Stimulated activated CD8-positive, alpha-beta memory T cell treated with anti-CD3 and anti-CD28 coated beads, Interleukin-12 subunit alpha, Interleukin-12 subunit beta, amount 100 ng/mL, for 4 hours (primary cell): ENCODE data around the gene TEX55.
"Not testable (repeated sequence)": the region's sequence is repeated elsewhere in the genome, so short reads cannot be mapped to it uniquely, and the experiment has no call there.

ENCODE experiments used
- DNase-seq: peaks from one replicate; pipeline ENCODE4 v3.0.0-alpha.2; 2020; ENCODE audit warnings: low read depth

TEX55 gene

GRCh38 chr3:119145500-119146167, at the start of gene TEX55:
Gene TEX55 (plus strand): TSS chr3:119146165. CDS start chr3:119146190, 25 bp downstream.
- no peak for DNase-seq

- no peak for DNase-seq
Observed at GRCh38 chr3:119098003-119098402, 48.0 kb upstream of the TEX55 start.

DNA sequence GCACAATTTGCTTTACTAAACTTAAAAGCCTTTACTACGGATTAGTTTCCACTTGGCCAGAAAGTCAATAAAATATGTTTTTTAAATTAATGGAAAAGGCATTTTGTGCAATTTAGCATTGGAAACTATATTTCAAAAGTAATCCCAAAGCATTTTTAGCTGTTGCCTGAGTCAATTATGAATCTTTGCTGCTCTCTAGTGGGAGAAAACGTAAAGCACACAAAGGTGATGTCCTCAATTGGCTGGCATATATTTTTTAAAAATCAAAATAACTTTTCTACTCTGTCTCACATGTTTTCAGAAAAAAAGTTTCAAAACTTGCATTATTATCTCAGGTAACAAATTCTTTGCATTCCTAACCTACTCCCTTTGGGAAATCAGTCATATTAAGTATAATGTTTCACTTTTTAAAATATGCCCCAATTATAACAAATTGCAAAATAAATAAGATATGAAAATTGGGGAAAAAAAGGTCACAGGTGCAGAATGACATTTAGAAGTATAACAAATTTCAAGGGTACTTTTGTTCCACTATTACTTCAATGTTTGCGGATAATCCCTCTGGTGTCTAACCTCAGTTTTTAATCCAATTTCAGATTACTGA, 47.2 kb upstream of the TEX55 start:
- no peak for DNase-seq

DNA sequence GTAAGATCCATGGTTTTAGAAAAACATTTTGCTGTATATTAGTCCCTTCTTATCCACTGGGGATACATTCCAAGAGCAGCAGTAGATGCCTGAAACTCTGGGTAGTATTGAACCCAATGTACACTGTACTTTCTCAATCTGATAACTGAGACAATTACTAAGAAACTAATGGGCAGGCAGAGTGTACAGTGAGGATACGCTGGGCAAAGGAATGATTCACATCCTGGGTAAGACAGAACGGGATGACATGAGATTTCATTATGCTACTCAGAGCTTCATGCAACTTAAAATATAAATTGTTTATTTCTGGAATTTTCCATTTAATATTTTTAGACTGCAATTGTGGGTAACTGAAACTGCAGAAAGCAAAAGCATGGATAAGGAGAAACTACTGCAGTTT, 46.2 kb upstream of the TEX55 start:
- DNase-seq: no peak

GRCh38 chr3:119104031-119104430, 41.9 kb upstream of the TEX55 start:
- no peak for DNase-seq

- not testable (repeated sequence) for DNase-seq
Observed at GRCh38 chr3:119118330-119118729, 27.6 kb upstream of the TEX55 start.

- DNase-seq: no peak
Observed at GRCh38 chr3:119120480-119120879, 25.5 kb upstream of the TEX55 start.

- no peak for DNase-seq
Observed at GRCh38 chr3:119122350-119122749, 23.6 kb upstream of the TEX55 start.

DNA sequence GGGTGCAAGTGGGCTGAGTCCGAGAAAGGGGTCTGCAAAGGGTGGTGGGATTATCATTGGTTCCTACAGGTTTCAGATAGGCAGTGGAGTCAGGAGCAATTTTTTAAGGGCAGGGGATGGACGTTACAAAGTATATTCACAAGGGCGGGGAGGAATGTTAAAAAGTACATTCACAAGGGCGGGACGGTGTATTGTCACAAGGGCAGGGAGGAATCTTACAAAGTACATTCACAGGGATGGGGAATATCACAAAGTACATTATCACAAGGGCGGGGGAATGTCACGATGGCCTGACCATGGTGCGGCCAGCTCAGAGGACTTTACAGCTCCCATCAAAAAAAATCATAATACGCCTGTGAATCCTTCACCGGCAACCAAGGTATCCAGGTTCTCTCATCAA, 20.6 kb upstream of the TEX55 start:
- no peak for DNase-seq

- no peak for DNase-seq
Observed at GRCh38 chr3:119125742-119126504, 20.0 kb upstream of the TEX55 start.

DNA sequence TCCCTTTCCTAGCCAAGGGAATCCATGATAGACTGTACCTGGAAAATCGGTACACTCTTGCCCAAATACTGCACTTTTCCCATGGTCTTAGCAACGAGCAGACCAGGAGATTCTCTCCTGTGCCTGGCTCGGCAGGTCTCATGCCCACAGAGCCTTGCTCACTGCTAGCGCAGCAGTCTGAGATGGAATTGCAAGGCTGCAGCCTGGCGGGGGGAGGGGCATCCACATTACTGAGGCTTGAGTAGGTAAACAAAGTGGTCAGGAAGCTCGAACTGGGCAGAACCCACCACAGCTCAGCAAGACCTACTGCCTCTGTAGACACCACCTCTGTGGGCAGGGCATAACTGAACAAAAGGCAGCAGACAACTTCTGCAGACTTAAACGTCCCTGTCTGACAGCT, 15.7 kb upstream of the TEX55 start:
- DNase-seq: not testable (repeated sequence)

DNA sequence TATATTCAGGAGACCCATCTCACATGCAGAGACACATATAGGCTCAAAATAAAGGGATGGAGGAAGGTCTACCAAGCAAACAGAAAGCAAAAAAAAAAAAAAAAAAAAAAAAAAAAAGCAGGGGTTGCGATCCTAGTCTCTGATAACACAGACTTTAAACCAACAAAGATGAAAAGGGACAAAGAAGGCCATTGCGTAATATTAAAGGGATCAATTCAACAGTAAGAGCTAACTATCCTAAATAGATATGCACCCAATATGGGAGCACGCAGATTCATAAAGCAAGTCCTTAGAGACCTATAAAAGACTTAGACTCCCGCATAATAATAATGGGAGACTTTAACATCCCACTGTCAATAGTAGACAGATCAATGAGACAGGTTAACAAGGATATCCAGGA, 13.7 kb upstream of the TEX55 start:
- not testable (repeated sequence) for DNase-seq

DNA sequence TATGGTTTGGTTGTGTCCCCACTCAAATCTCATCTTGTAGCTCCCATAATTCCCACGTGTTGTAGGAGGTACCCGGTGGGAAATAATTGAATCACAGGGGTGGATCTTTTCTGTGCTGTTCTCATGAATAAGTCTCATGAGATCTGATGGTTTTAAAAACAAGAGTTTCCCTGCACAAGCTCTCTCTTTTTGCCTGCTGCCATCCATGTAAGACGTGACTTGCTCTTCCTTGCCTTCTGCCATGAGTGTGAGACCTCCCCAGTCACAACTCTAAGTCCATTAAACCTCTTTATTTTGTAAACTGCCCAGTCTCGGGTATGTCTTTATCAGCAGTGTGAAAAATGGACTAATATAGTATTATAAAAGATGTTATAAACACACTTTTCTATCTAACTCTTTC, 6.6 kb upstream of the TEX55 start:
- not testable (repeated sequence) for DNase-seq

DNA sequence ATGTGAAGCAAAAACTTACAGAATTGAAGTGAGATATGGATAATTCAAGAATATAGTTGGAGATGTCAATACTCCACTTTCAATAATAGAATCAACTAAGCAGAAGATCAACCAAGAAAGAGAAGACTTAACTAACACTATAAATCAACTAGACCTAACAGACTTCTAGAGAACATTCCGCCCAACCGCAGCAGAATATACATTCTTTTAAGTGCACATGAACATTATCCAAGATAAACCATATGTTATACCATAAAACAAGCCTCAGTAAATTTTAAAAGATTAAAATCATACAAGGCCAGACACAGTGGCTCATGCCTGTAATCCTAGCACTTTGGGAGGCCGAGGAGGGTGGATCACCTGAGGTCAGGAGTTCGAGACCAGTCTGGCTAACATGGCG, 5.5 kb upstream of the TEX55 start:
- DNase-seq: no peak

DNA sequence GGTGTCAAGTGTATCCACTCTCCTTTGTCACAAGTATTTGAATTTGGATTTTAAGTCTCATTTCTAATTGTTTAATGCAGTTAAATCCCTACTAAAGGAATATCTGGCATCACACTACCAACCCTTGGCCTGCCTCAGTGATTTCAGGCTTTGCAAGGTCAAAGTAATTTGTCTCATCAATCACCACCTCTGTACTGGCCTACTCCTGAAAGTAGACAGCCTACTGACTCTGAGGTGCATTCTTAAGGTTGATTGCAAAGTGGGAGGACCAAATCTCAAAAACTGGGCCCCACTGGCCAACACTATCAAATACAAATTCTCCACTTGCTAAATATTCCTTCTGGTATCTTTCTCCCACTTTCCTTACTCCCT, 851 bp upstream of the TEX55 start:
- no peak for DNase-seq

- no peak for DNase-seq
Observed at GRCh38 chr3:119146578-119147375, 812 bp downstream of the TEX55 start.

DNA sequence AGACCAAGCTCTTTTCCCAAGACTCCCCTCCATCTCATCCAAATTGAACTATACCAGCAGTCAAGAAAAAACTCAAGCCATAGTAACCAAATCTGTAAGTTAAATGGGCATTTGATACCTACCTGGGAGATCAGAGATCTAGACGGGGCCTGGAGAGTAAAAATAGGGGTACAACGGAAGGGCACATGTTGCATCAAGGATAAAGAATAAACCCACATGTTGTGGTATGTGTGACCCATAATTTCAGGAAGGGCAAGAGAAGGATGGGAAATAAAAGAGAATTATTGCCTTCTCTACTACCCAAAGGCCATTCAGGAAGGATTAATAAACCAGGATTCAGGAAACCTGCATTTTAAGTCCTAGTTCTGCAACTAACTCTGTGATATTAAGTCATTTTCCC, 1.5 kb downstream of the TEX55 start:
- no peak for DNase-seq

DNA sequence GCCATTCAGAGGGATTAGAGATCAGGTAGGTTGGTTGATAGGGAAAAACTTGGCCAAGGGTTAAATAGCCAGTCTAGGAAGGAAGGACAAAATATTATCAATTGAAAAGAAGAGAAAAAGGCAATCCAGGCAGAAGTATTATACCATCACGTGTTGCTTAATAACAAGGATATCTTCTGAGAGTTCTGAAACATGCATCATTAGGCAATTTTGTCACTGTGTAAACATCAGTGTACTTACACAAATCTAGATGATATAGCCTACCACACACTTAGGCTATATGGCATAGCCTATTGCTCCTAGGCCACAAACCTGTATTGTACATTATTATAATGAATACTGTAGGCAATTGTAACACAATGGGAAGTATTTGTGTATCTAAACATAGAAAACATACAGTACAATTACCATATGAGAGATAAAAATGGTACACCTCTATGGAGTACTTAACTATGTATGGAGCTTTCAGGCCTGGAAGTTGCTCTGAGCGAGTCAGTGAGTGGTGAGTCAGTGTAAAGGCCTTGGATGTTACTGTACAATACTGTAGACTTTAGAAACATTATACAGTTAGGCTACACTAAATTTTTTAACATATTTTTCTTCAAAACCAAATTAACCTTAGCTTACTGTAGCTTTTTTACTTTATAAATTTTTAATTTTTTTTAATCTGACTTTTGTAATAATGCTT, 2.7 kb downstream of the TEX55 start:
- no peak for DNase-seq

- no peak for DNase-seq
Observed at GRCh38 chr3:119149484-119149883, 3.5 kb downstream of the TEX55 start.

DNA sequence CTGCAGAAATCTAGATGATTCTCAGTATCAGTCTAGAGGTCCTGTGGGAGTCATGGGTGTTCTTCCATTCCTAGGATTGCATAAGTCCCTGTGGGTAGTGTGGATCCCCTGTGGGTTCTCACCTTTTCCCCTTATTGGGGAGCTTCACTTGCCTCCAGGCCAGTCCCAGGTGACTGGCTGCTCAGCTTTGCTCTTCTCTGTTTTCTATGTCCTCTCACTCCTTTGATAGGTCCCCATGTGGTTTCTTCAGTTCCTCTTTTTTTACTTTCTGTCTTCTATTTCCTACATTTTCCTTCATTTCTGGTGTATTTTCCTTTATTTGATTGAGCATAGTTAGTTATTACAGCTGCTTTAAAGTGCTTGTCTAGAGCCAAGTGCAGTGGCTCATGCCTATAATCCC, 10.9 kb downstream of the TEX55 start:
- DNase-seq: no peak

- DNase-seq: no peak
Observed at GRCh38 chr3:119157971-119158370, 12.0 kb downstream of the TEX55 start.

- DNase-seq: no peak
Observed at GRCh38 chr3:119160361-119160760, 14.4 kb downstream of the TEX55 start.
